ENCODE results near the gene CA9.

CA9 gene

GRCh38 chr9:35700942-35701341 is 27.2 kb downstream of the CA9 start:
- no peak overlapping the region for H3K4me3 ChIP-seq (ENCODE audit: low read depth, low read length)
- no peak for TF ChIP-seq CTCF (IDR thresholded peaks at IDR 0.05; ENCODE audit: low read depth, low read length)

- TF ChIP-seq CTCF (IDR thresholded peaks at IDR 0.05; ENCODE audit: low read depth, low read length), result no peak
- H3K4me3 ChIP-seq (ENCODE audit: low read depth, low read length), result no peak overlapping the region
These were observed 29.0 kb downstream of the CA9 start for GRCh38 chr9:35702696-35703095.

- TF ChIP-seq CTCF (IDR thresholded peaks at IDR 0.05; ENCODE audit: low read depth, low read length), result no peak
- no peak overlapping the region for H3K4me3 ChIP-seq (ENCODE audit: low read depth, low read length)
These were observed 30.4 kb downstream of the CA9 start for GRCh38 chr9:35703906-35704672.

GRCh38 chr9:35705372-35705771 is 31.6 kb downstream of the CA9 start:
- H3K4me3 ChIP-seq (ENCODE audit: low read depth, low read length), result no peak overlapping the region
- TF ChIP-seq CTCF (IDR thresholded peaks at IDR 0.05; ENCODE audit: low read depth, low read length), result no peak

GRCh38 chr9:35705836-35706430 is 32.2 kb downstream of the CA9 start:
- no peak for TF ChIP-seq CTCF (IDR thresholded peaks at IDR 0.05; ENCODE audit: low read depth, low read length)
- no peak overlapping the region for H3K4me3 ChIP-seq (ENCODE audit: low read depth, low read length)

GRCh38 chr9:35706951-35707350 is 33.2 kb downstream of the CA9 start:
- no peak overlapping the region for H3K4me3 ChIP-seq (ENCODE audit: low read depth, low read length)
- no peak for TF ChIP-seq CTCF (IDR thresholded peaks at IDR 0.05; ENCODE audit: low read depth, low read length)

GRCh38 chr9:35708146-35708545 is 34.4 kb downstream of the CA9 start:
- no peak overlapping the region for H3K4me3 ChIP-seq (ENCODE audit: low read depth, low read length)
- TF ChIP-seq CTCF (IDR thresholded peaks at IDR 0.05; ENCODE audit: low read depth, low read length), result no peak

Measured in WI38 (cell line).